Karpas-422 (cell line): ENCODE data around the gene ANGPTL2. TPM values are rescaled to one million over a fixed set of nuclear protein-coding genes. Genes with fewer than 3 reads are reported as not detected.

Experiments used
- DNase-seq: peaks from one replicate; pipeline ENCODE4 v3.0.0-alpha.2; 2015
- H2AFZ ChIP-seq: fragments of 200-600 bp; sonication (generic); 2 replicates; pipeline ENCODE4 v1.6.1; 2014; ENCODE audit warnings: antibody characterized with exemption, low read length, mixed read lengths
- H3K27ac ChIP-seq: fragments of 200-600 bp; sonication (generic); 2 replicates; pipeline ENCODE4 v1.5.1; 2014; ENCODE audit warnings: mild to moderate bottlenecking, low read length, moderate library complexity
- H3K27me3 ChIP-seq: fragments of 200-600 bp; sonication (generic); 2 replicates; pipeline ENCODE4 v1.6.1; 2014; ENCODE audit warnings: low read length, mixed read lengths
- H3K36me3 ChIP-seq: fragments of 200-600 bp; sonication (generic); 2 replicates; pipeline ENCODE4 v1.6.1; 2014; ENCODE audit warnings: low read length, mixed read lengths; ENCODE audit not compliant: insufficient read depth
- H3K4me1 ChIP-seq: fragments of 200-600 bp; sonication (generic); 2 replicates; pipeline ENCODE4 v1.6.1; 2014; ENCODE audit warnings: mild to moderate bottlenecking, low read length, mixed read lengths
- H3K4me2 ChIP-seq: fragments of 200-600 bp; sonication (generic); 2 replicates; pipeline ENCODE4 v1.6.1; 2014; ENCODE audit warnings: low read length, low read depth, mild to moderate bottlenecking; ENCODE audit not compliant: poor library complexity, severe bottlenecking
- H3K4me3 ChIP-seq: fragments of 200-600 bp; sonication (generic); 2 replicates; pipeline ENCODE4 v1.5.1; 2014; ENCODE audit warnings: mild to moderate bottlenecking, antibody characterized with exemption, low read length, mixed read lengths
- H3K79me2 ChIP-seq: fragments of 200-600 bp; sonication (generic); 2 replicates; pipeline ENCODE4 v1.6.1; 2014; ENCODE audit warnings: mild to moderate bottlenecking, low read length, mixed read lengths
- H3K9ac ChIP-seq: fragments of 200-600 bp; sonication (generic); 2 replicates; pipeline ENCODE4 v1.6.0; 2014; ENCODE audit warnings: low read length
- H3K9me2 ChIP-seq: fragments of 200-600 bp; sonication (generic), shearing (Covaris generic); replicated peaks from 2 replicates; pipeline ENCODE4 v1.6.0; 2014; ENCODE audit warnings: mild to moderate bottlenecking, low read length, moderate library complexity; ENCODE audit not compliant: insufficient read depth
- H3K9me3 ChIP-seq: fragments of 300-700, 200-600 bp; sonication (generic); 2 replicates; pipeline ENCODE4 v1.6.1; 2014; ENCODE audit warnings: low read length, mixed read lengths
- H4K20me1 ChIP-seq: fragments of 200-600 bp; sonication (generic); 2 replicates; pipeline ENCODE4 v1.6.1; 2014; ENCODE audit warnings: mild to moderate bottlenecking, antibody characterized with exemption, low read length, low read depth; ENCODE audit not compliant: insufficient read depth
- total RNA-seq: library from RNA; depleted of rRNA; stranded (reverse); fragments of >200 nt; shearing (Covaris generic); gene quantifications from 2 replicates; pipeline ENCODE4 v1.2.3, GENCODE V29; 2014; ENCODE audit warnings: low replicate concordance

The ANGPTL2 gene
- total RNA-seq, 1 experiment from 2014 or later, result not detected

- H3K36me3 ChIP-seq, result no peaks in the 10 kb centered on the region
- no peaks in the 10 kb centered on the region for H3K27me3 ChIP-seq
- H3K79me2 ChIP-seq, result no peaks in the 10 kb centered on the region
- H3K4me3 ChIP-seq, result no peak overlapping the region
- peaks cover 7% of the 10 kb centered on the region; the same call in 1 of the 2 replicates for H4K20me1 ChIP-seq
- H3K4me2 ChIP-seq, result no peak overlapping the region
- H3K4me1 ChIP-seq, result peaks cover 2% of the 10 kb centered on the region
- no peak overlapping the region for H3K27ac ChIP-seq
- no peaks in the 10 kb centered on the region for H3K9me2 ChIP-seq
- H3K9ac ChIP-seq, result no peak overlapping the region
- no peak overlapping the region for H2AFZ ChIP-seq
- no peaks in the 10 kb centered on the region for H3K9me3 ChIP-seq
- DNase-seq, result no peak
Observed at GRCh38 chr9:127159949-127160610, 37.6 kb upstream of the ANGPTL2 start.

GRCh38 chr9:127159325-127159801, 36.9 kb upstream of the ANGPTL2 start:
- Histone ChIP-seq H3K4me3 (no peak overlapping the region), H2AFZ (no peak overlapping the region), H3K9ac (no peak overlapping the region)

DNA sequence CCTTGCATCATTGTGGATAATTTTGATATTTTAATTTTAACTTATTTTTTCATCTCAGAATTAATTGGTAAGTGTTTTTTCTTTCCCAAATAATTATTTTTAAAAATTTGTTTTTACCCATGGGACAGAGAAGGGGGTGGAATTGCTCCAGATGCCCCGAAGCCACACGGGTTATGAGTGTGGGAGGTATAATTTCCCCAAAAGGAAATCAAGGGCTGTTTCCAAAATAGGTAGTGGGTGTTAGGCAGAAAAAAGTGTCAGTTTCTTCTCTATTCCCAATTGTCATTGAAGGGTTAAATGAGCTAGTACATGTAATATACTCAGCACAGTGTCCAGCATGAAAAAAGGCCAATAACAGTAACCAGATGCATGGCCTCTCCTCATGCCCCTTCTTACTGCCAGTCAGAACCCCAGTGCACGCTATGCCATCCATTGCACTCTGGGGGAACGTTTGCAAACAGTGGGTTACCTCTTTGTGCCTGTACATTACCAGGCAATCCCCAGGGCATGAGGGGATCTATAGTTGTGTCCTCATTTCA, 36.4 kb upstream of the ANGPTL2 start:
- no peaks in the 10 kb centered on the region for H3K36me3 ChIP-seq
- peaks cover 9% of the 10 kb centered on the region for H3K4me1 ChIP-seq
- H4K20me1 ChIP-seq, result peaks cover 10% of the 10 kb centered on the region; the same call in 1 of the 2 replicates
- no peaks in the 10 kb centered on the region for H3K9me3 ChIP-seq
- no peak overlapping the region for H2AFZ ChIP-seq
- H3K4me3 ChIP-seq, result no peak overlapping the region
- H3K9ac ChIP-seq, result no peak overlapping the region
- H3K27me3 ChIP-seq, result no peaks in the 10 kb centered on the region
- H3K79me2 ChIP-seq, result no peaks in the 10 kb centered on the region
- no peak overlapping the region for H3K4me2 ChIP-seq
- no peaks in the 10 kb centered on the region for H3K9me2 ChIP-seq
- no peak overlapping the region for H3K27ac ChIP-seq
- no peak for DNase-seq

More at GRCh38 chr9:127159325-127159801, 36.9 kb upstream of the ANGPTL2 start:
- no peaks in the 10 kb centered on the region for H3K36me3 ChIP-seq
- H3K27me3 ChIP-seq, result no peaks in the 10 kb centered on the region
- H3K4me1 ChIP-seq, result peaks cover 5% of the 10 kb centered on the region
- no peaks in the 10 kb centered on the region for H3K9me3 ChIP-seq
- DNase-seq, result peak; percentile 49
- no peak overlapping the region for H3K27ac ChIP-seq
- no peaks in the 10 kb centered on the region for H3K79me2 ChIP-seq
- H3K4me2 ChIP-seq, result no peak overlapping the region
- H3K9me2 ChIP-seq, result no peaks in the 10 kb centered on the region
- H4K20me1 ChIP-seq, result peaks cover 5% of the 10 kb centered on the region; the same call in 1 of the 2 replicates

GRCh38 chr9:127155314-127155960, 33.0 kb upstream of the ANGPTL2 start:
- Histone ChIP-seq H3K79me2 (no peaks in the 10 kb centered on the region), H3K36me3 (no peaks in the 10 kb centered on the region), H3K4me1 (peaks cover 9% of the 10 kb centered on the region), H3K4me2 (no peak overlapping the region), H3K27me3 (no peaks in the 10 kb centered on the region), H3K4me3 (no peak overlapping the region), H3K9me3 (no peaks in the 10 kb centered on the region), H2AFZ (no peak overlapping the region), H3K9ac (no peak overlapping the region), H3K9me2 (no peaks in the 10 kb centered on the region), H4K20me1 (0 out of 2 replicates have a peak, but pooled peaks cover 14% of the 10 kb centered on the region), H3K27ac (no peak overlapping the region)
- no peak for DNase-seq

DNA sequence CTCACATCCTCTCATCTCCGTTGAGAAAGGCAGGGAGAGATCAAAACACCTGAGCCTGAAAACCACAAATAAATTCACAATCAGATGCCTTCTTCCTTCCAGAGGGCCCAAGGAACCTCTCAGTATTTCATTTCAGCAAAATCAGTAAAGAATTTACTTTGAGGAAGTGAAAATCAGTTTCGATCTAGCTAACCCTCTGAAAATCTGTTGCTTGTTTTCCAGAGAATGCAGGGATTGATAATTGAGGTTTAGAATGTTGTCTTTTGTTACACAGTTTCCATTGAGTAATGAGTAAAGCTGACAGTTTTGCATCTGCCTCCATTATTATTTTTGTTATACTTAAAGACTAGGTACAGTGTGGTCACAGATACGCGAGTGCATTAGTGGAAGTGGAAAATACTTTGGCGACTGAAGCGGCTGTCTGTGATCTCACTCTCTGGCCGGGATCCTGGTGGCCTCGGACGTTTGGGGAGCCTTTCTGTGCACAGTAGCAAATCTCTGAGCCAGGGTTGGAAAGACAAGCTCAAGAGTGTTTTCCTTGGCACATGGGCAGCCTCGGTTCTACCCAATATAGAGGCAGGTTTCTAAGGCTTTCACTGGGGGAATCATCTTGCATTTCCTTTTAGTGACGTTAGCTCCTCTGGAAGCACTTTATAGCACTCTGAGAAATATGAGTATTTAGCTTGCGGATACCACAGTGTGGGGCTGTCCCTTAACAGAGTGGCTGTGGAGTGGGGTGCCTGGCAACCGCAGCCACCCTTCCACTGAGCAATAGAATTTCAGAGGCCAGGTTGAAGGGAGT, 32.2 kb upstream of the ANGPTL2 start:
- 0 out of 2 replicates have a peak, but pooled peaks cover 14% of the 10 kb centered on the region for H4K20me1 ChIP-seq
- peaks cover 9% of the 10 kb centered on the region for H3K4me1 ChIP-seq
- no peak overlapping the region for H3K4me3 ChIP-seq
- peak overlapping the region; percentile 0 for H3K4me2 ChIP-seq
- no peak overlapping the region for H2AFZ ChIP-seq
- H3K27me3 ChIP-seq, result no peaks in the 10 kb centered on the region
- no peak overlapping the region for H3K9ac ChIP-seq
- no peaks in the 10 kb centered on the region for H3K79me2 ChIP-seq
- DNase-seq, result no peak
- no peaks in the 10 kb centered on the region for H3K9me2 ChIP-seq
- no peaks in the 10 kb centered on the region for H3K36me3 ChIP-seq
- no peak overlapping the region for H3K27ac ChIP-seq
- no peaks in the 10 kb centered on the region for H3K9me3 ChIP-seq

GRCh38 chr9:127154003-127154389, 31.6 kb upstream of the ANGPTL2 start:
- Histone ChIP-seq H3K36me3 (no peaks in the 10 kb centered on the region), H2AFZ (no peak overlapping the region), H3K27me3 (no peaks in the 10 kb centered on the region), H3K4me3 (no peak overlapping the region), H3K79me2 (no peaks in the 10 kb centered on the region), H3K4me2 (no peak overlapping the region), H3K9me3 (no peaks in the 10 kb centered on the region), H3K4me1 (peaks cover 9% of the 10 kb centered on the region), H3K9ac (no peak overlapping the region), H4K20me1 (0 out of 2 replicates have a peak, but pooled peaks cover 14% of the 10 kb centered on the region), H3K27ac (no peak overlapping the region), H3K9me2 (no peaks in the 10 kb centered on the region)
- DNase-seq, result no peak

DNA sequence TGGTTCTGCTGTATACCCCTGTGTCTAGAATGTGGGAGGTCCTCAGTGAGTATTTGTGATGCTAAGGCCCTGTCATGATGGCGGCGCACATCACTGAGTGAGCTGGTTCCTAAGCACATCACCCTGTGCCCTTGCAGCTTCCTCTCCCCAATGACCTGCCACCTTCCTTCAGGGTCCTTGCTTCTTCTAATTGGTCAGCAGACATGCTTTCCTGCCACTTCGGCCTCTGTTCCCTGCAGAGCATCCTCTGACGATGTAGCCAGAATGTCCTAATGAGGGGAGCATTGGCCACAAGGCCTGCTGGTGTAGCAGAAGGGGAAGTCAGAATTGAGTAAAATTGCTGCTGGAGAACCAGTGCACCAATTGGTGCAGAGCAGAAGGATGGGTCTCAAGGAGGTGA, 31.1 kb upstream of the ANGPTL2 start:
- Histone ChIP-seq H3K27ac (no peak overlapping the region), H3K4me1 (peaks cover 9% of the 10 kb centered on the region), H3K9me2 (no peaks in the 10 kb centered on the region), H2AFZ (no peak overlapping the region), H4K20me1 (0 out of 2 replicates have a peak, but pooled peaks cover 18% of the 10 kb centered on the region), H3K27me3 (no peaks in the 10 kb centered on the region), H3K4me3 (no peak overlapping the region), H3K4me2 (no peak overlapping the region), H3K36me3 (no peaks in the 10 kb centered on the region), H3K9me3 (no peaks in the 10 kb centered on the region), H3K79me2 (no peaks in the 10 kb centered on the region), H3K9ac (no peak overlapping the region)
- DNase-seq, result no peak
